Vagina (tissue), 2 donors: ENCODE measurements around the gene YARS1. TPM values are rescaled to one million over a fixed set of nuclear protein-coding genes. Genes with fewer than 3 reads are reported as not detected.

Experiments
- DNase-seq, 2 donors: peaks; one replicate each; pipeline ENCODE4 v3.0.0-alpha.2; 2017; ENCODE audit errors: extremely low spot score in 2 of 2
- H3K27ac ChIP-seq: fragments of 200-600 bp; sonication (generic); one replicate; pipeline ENCODE4 v1.5.1; 2019
- H3K27me3 ChIP-seq: fragments of 200-600 bp; sonication (generic); one replicate; pipeline ENCODE4 v1.5.1; 2019
- H3K36me3 ChIP-seq, 2 donors: fragments of 200-600 bp; sonication (generic); one replicate each; pipeline ENCODE4 v1.5.1; 2017 to 2019
- H3K4me1 ChIP-seq: fragments of 200-600 bp; sonication (generic); one replicate; pipeline ENCODE4 v1.5.1; 2019
- H3K4me3 ChIP-seq, 2 donors: fragments of 200-600 bp; sonication (generic); 1 replicate in 1 of 2; 2 replicates in 1 of 2; pipeline ENCODE4 v1.5.1; 2016 to 2019
- H3K9me3 ChIP-seq: fragments of 200-600 bp; sonication (generic); one replicate; pipeline ENCODE4 v1.5.1; 2019
- POLR2A ChIP-seq, 2 donors: fragments of 450-650 bp; IDR thresholded peaks; one replicate each; pipeline ENCODE4 v1.6.1; 2017; ENCODE audit warnings: antibody characterized with exemption in 2 of 2, mild to moderate bottlenecking in 2 of 2, moderate library complexity in 2 of 2
- POLR2AphosphoS5 ChIP-seq, 2 donors: sonication (generic); formaldehyde crosslinking; IDR thresholded peaks; one replicate each; pipeline ENCODE4 v1.9.0; 2017; ENCODE audit warnings: antibody characterized with exemption in 2 of 2, mild to moderate bottlenecking in 2 of 2, low read depth in 1 of 2; ENCODE audit not compliant: insufficient read depth in 1 of 2
- intact Hi-C: fragments of 100-400 bp; cut with DNase I; formaldehyde crosslinking; loops from one replicate; pipeline ENCODE4 v1.15.1; 2023
- total RNA-seq: library from RNA; depleted of rRNA; stranded (reverse); fragments of >200 nt; gene quantifications from one replicate; pipeline ENCODE4 v1.2.3, GENCODE V29; 2016
- TF ChIP-seq, protein P1 (sequence below), 3 experiments: fragments of 450-650 bp in 2 of 3; fragments of 200-600 bp in 1 of 3; sonication (generic) in 1 of 3; IDR thresholded peaks; one replicate each; pipeline ENCODE4 v1.5.1; 2017 to 2019; ENCODE audit warnings: antibody characterized with exemption in 3 of 3, mild to moderate bottlenecking in 2 of 3, moderate library complexity in 2 of 3

YARS1 gene
- total RNA-seq, 1 donor from 2014 or later: 41.3 TPM

DNA sequence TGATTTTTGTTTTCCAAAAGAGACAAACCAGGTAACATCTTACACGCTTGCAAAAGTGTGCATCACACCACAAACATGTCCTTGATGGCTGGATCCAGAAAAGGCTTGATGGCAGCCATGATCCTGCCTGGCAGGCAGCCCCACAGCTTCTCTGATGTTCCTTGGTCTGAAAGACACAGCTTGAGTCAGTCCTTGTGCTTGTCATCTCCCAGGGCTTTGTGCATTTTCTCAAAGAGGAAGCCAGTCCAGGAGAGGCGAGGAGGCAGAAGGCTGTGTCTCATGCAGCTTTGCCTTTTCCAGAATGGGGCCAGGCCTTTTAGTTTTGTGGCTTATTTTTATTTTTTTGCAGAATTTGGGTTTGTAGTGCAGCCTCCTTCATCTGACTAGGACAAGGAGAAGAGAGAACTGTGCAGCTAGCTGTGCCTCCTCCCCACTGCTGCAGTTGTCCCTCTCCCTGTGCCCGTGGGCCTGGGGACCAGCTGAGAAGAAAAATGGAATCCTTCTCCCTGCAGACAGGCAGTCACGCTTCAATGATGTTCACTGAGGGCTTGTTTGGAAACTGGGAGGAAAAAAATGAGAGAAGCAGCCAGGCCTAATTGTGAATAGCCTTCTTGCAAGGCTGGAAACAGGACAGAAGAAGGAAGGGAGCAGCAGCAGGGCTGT lies 46.2 kb upstream of the YARS1 start:
- TF ChIP-seq, protein P1, sequence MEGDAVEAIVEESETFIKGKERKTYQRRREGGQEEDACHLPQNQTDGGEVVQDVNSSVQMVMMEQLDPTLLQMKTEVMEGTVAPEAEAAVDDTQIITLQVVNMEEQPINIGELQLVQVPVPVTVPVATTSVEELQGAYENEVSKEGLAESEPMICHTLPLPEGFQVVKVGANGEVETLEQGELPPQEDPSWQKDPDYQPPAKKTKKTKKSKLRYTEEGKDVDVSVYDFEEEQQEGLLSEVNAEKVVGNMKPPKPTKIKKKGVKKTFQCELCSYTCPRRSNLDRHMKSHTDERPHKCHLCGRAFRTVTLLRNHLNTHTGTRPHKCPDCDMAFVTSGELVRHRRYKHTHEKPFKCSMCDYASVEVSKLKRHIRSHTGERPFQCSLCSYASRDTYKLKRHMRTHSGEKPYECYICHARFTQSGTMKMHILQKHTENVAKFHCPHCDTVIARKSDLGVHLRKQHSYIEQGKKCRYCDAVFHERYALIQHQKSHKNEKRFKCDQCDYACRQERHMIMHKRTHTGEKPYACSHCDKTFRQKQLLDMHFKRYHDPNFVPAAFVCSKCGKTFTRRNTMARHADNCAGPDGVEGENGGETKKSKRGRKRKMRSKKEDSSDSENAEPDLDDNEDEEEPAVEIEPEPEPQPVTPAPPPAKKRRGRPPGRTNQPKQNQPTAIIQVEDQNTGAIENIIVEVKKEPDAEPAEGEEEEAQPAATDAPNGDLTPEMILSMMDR (IDR thresholded peaks at IDR 0.05): no peak
- TF ChIP-seq POLR2AphosphoS5 (IDR thresholded peaks at IDR 0.05; ENCODE audit: insufficient read depth in 1 of 2, low read depth in 1 of 2): no peak
- Histone ChIP-seq H3K9me3 (no peaks in the 10 kb centered on the region), H3K4me3 (no peak overlapping the region), H3K27me3 (no peaks in the 10 kb centered on the region), H3K4me1 (no peaks in the 10 kb centered on the region), H3K27ac (no peak overlapping the region), H3K36me3 (peaks cover 0 to 11% of the 10 kb centered on the region in 2 donors)
- intact Hi-C loops: no loop called here
- no peak for DNase-seq

DNA sequence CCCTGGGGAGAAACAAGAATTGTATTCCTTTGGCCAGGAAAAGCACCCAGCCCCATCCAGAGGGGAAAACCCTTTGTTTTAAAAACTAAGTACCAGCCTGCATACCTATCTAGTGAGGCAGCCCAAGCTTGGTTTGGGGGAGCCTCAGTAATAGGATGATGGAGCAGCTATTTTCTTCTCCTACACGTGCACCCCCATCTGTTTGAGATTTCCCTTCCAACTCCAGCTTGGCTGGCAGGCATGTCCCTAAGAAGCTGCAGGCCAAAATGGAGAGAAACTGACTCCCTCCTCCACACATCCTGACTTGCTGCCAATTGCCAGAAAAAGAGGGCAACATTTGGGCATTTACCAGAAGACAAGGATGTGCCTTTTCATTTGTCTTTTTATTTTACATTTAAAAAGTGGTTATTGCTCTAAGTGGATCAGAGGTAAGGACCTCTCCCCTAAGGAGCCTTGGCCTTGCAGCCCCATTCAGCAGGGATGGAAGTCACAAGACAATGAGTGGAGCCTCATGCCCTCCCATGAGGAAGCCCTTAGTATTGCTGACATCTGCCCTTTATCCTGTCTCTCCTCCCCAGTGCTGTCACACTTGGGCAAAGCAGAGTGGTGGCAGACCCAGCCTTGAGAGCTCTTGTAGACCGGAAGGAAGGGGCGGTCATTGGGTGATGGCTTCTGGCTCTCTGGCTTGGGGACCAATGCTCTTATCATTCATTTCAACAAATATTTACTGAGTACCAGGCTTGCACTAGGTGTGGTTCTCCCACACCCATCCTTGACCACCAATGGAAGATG lies 44.9 kb upstream of the YARS1 start:
- no peak for TF ChIP-seq POLR2A (IDR thresholded peaks at IDR 0.05)
- no peak for TF ChIP-seq POLR2AphosphoS5 (IDR thresholded peaks at IDR 0.05; ENCODE audit: insufficient read depth in 1 of 2, low read depth in 1 of 2)
- TF ChIP-seq, protein P1 (IDR thresholded peaks at IDR 0.05): no peak
- Histone ChIP-seq H3K27me3 (no peaks in the 10 kb centered on the region), H3K4me3 (no peak overlapping the region), H3K36me3 (peaks cover 0 to 22% of the 10 kb centered on the region in 2 donors), H3K9me3 (no peaks in the 10 kb centered on the region), H3K27ac (no peak overlapping the region), H3K4me1 (no peaks in the 10 kb centered on the region)
- intact Hi-C loops: no loop called here
- DNase-seq: no peak

DNA sequence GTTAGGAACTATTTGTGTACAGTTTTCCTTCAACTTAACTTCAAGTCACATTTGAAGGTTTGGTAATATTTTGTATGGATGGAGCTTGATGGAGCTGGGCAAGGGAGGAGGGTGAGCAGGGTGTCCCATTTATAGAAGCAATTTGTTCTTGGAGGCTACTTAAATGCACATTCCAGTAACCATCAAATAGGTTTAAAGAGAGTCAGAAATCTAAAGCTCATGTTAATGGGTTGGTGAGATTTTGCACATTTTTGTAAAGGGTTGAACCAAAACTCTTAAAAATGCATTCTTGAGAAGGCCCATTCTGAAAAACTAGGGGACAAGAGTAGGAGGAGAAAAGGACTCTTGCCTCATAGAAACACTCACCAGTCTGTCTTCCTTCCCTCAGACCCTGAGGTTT lies 43.4 kb upstream of the YARS1 start:
- Histone ChIP-seq H3K4me3 (no peak overlapping the region), H3K36me3 (peaks cover 0 to 38% of the 10 kb centered on the region in 2 donors)

GRCh38 chr1:32859915-32860314 lies 42.8 kb upstream of the YARS1 start:
- no peaks in the 10 kb centered on the region for H3K9me3 ChIP-seq
- intact Hi-C loops: no loop called here
- no peak overlapping the region for H3K27ac ChIP-seq
- no peak for DNase-seq
- TF ChIP-seq, protein P1 (IDR thresholded peaks at IDR 0.05): no peak
- TF ChIP-seq POLR2A (IDR thresholded peaks at IDR 0.05): no peak
- no peaks in the 10 kb centered on the region for H3K4me1 ChIP-seq
- H3K4me3 ChIP-seq: no peak overlapping the region
- peaks cover 0 to 44% of the 10 kb centered on the region in 2 donors for H3K36me3 ChIP-seq
- H3K27me3 ChIP-seq: no peaks in the 10 kb centered on the region

More for the DNA sequence above, 43.4 kb upstream of the YARS1 start:
- Histone ChIP-seq H3K4me1 (no peaks in the 10 kb centered on the region), H3K27ac (no peak overlapping the region), H3K27me3 (no peaks in the 10 kb centered on the region), H3K9me3 (no peaks in the 10 kb centered on the region)
- DNase-seq: no peak
- intact Hi-C loops: no loop called here
- TF ChIP-seq POLR2A (IDR thresholded peaks at IDR 0.05): no peak
- TF ChIP-seq POLR2AphosphoS5 (IDR thresholded peaks at IDR 0.05; ENCODE audit: insufficient read depth in 1 of 2, low read depth in 1 of 2): no peak
- TF ChIP-seq, protein P1 (IDR thresholded peaks at IDR 0.05): no peak

DNA sequence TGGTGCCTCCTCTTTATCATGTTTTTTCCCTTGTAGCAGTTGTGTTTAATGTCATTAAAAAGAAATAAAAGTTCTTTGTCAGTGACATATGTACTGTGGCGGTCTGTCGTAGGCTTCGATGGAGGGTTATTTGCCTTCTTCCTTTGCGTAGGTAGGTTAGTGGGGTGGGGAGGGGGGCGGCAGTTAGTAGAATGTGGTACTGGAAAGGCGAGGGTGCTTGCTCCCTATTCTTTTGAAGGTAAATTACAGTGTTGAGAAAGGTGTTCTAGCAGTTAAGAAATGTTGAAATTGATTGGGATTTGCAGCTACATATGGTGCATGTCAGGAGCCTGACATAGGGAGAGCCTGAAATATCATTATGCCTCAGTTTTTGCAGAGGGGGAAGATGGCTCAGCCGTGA lies 41.6 kb upstream of the YARS1 start:
- no peaks in the 10 kb centered on the region for H3K27me3 ChIP-seq
- H3K4me3 ChIP-seq: no peak overlapping the region
- TF ChIP-seq, protein P1 (IDR thresholded peaks at IDR 0.05): no peak
- TF ChIP-seq POLR2A (IDR thresholded peaks at IDR 0.05): no peak
- TF ChIP-seq POLR2AphosphoS5 (IDR thresholded peaks at IDR 0.05; ENCODE audit: insufficient read depth in 1 of 2, low read depth in 1 of 2): no peak
- intact Hi-C loops: no loop called here
- H3K9me3 ChIP-seq: no peaks in the 10 kb centered on the region
- no peak overlapping the region for H3K27ac ChIP-seq
- no peaks in the 10 kb centered on the region for H3K4me1 ChIP-seq
- H3K36me3 ChIP-seq: peaks cover 0 to 52% of the 10 kb centered on the region in 2 donors
- no peak for DNase-seq
